Forelimb muscle (tissue), 1 donor: ENCODE data around the gene GBP5. TPM values are rescaled to one million over a fixed set of nuclear protein-coding genes. Genes with fewer than 3 reads are reported as not detected.
"Not testable (repeated sequence)": the region's sequence is repeated elsewhere in the genome, so short reads cannot be mapped to it uniquely, and the experiment has no call there.

ENCODE experiments used
- DNase-seq: peaks from one replicate; pipeline ENCODE4 v3.0.0-alpha.2; 2013; ENCODE audit warnings: low read depth
- polyA plus RNA-seq: library from polyadenylated mRNA; unstranded; fragments of 120-200 nt; gene quantifications from one replicate; pipeline ENCODE4 v1.2.1, GENCODE V29; 2013; ENCODE audit not compliant: insufficient read length

The GBP5 gene, protein sequence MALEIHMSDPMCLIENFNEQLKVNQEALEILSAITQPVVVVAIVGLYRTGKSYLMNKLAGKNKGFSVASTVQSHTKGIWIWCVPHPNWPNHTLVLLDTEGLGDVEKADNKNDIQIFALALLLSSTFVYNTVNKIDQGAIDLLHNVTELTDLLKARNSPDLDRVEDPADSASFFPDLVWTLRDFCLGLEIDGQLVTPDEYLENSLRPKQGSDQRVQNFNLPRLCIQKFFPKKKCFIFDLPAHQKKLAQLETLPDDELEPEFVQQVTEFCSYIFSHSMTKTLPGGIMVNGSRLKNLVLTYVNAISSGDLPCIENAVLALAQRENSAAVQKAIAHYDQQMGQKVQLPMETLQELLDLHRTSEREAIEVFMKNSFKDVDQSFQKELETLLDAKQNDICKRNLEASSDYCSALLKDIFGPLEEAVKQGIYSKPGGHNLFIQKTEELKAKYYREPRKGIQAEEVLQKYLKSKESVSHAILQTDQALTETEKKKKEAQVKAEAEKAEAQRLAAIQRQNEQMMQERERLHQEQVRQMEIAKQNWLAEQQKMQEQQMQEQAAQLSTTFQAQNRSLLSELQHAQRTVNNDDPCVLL
- polyA plus RNA-seq, result 0.85 TPM

DNA sequence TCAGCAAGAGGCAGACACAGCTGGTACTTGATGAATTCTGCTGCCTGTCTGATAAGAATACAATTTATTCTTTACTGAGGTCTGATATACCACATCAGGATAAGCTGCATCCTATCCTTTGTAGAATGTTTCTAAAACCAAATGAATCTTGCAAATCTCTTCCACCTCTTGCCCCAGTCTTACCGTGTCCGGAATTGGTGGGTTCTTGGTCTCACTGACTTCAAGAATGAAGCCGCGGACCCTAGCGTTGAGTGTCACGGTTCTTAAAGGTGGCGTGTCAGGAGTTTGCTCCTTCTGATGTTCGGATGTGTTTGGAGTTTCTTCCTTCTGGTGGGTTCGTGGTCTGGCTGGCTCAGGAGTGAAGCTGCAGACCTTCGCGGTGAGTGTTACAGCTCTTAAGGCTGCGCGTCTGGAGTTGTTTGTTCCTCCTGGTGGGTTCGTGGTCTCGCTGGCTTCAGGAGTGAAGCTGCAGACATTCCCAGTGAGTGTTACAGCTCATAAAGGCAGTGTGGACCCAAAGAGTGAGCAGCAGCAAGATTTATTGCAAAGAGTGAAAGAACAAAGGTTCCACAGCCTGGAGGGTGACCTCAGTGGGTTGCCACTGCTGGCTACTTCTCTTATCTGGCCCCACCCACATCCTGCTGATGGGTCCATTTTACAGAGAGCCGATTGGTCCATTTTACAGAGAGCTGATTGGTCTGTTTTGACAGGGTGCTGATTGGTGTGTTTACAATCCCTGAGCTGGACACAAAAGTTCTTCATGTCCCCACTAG is at the start of gene GBP5:
GBP5 (minus strand) TSS at position 592 of the 773 bp plus-strand sequence. CDS start 3,305 bp downstream, outside the sequence.
- DNase-seq, result not testable (repeated sequence)

- DNase-seq, result no peak
These were observed 49.7 kb upstream of the GBP5 start for GRCh38 chr1:89322402-89322801.

- DNase-seq, result no peak
These were observed 39.9 kb upstream of the GBP5 start for GRCh38 chr1:89312572-89312971.

- no peak for DNase-seq
These were observed 39.1 kb upstream of the GBP5 start for GRCh38 chr1:89311757-89312156.

DNA sequence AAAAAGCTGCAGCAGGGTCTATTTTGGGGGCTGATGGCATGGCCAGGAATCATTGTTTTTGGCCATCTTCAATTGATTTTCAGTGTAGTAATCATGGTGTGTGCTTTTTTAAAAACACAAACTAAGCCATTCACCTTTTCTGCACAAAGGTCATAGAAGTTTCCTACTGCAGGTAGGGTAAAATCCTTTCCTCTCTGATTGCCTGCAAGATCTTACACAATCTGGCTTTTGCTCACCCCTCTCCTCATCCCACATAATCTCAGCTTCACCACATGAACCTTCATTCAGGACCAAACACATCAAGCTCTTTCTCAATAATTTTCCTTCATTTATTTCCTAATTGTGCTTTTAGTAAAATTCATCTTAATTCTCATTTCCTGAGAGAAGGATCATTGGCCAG is 38.3 kb upstream of the GBP5 start:
- no peak for DNase-seq

GRCh38 chr1:89310505-89310904 is 37.8 kb upstream of the GBP5 start:
- no peak for DNase-seq

- DNase-seq, result no peak
These were observed 37.2 kb upstream of the GBP5 start for GRCh38 chr1:89309828-89310227.

DNA sequence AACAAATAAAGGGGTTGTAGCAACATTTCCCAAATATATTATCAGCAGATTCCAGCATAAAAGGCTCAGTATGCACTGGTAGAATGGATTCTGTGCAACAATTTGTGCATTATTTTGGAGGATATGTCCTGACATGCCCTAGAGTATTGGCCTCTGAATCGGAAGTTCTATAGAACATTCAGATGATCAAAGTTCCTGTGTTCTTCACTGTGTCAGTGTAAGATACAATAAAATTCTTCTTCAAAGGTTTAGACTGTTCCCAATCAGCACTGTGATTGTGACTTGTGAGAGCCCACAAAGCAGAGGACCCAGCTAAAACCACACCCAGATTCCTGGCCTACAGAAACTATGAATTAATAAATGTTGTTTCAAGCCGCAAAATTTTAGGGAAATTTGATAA is 33.6 kb upstream of the GBP5 start:
- DNase-seq, result no peak

DNA sequence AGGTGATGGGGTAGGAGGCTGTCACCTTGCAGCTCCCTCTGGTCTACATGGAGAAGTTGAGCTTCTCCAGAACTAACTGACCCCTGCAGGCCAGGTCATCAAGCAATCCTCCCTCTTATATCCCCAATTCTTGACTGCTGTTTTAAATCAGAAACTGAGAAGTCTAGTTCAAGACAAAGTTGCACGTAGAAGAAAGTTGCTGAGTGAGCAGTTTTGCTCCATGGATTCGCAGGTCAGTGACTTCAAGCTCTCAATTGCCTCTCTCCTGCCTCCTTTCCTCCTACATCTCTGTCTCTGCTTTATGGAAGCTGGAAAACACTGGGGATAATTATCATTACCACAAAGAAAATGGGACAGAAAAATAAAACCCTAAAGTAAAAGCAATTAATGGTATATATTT is 32.8 kb upstream of the GBP5 start:
- DNase-seq, result no peak

- DNase-seq, result no peak
These were observed 32.0 kb upstream of the GBP5 start for GRCh38 chr1:89304572-89305230.

DNA sequence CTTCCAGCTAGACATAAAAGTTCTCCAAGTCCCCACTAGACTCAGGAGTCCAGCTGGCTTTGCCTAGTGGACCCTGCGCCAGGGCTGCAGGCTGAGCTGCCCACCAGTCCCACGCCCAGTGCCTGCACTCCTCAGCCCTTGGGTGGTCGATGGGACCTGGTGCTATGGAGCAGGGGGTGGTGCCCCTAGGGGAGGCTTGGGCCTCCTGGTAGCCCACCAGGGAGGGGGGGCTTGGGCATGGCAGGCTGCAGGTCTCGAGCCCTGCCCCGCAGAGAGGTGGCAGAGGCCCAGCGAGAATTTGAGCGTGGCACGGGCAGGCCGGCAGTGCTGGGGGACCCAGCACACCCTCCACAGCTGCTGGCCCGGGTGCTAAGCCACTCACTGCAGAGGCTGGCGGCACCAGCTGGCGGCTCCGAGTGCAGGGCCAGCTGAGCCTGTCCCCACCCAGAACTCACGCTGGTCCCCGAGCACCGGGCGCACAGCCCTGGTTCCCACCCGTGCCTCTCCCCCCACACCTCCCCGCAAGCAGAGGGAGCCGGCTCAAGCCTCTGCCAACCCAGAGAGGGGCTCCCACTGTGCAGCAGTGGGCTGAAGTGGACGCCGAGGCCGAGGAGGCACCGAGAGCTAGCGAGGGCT is 30.2 kb upstream of the GBP5 start:
- no peak for DNase-seq

- DNase-seq, result not testable (repeated sequence)
These were observed 27.2 kb upstream of the GBP5 start for GRCh38 chr1:89299739-89300463.

- no peak for DNase-seq
These were observed 25.8 kb upstream of the GBP5 start for GRCh38 chr1:89298461-89298860.

DNA sequence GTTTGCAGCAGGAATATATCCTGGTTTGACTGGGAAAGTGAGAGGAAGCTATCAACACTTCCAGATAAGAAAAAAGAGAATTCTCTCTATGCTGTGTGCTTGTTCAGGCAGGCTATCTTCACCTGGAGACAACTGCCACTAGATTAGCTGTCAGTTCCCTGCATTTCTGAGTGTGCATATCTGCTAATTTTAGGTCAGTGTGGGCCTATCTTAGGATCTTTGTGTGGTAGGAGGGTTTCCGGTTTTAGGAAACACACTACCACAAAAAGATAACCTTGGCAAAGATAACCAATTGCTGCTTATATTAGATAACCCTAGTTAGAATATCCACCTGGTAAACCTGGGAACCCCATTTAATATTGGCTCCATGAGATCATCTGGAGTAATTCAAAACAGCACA is 22.5 kb upstream of the GBP5 start:
- no peak for DNase-seq

GRCh38 chr1:89291276-89291675 is 18.6 kb upstream of the GBP5 start:
- DNase-seq, result no peak

DNA sequence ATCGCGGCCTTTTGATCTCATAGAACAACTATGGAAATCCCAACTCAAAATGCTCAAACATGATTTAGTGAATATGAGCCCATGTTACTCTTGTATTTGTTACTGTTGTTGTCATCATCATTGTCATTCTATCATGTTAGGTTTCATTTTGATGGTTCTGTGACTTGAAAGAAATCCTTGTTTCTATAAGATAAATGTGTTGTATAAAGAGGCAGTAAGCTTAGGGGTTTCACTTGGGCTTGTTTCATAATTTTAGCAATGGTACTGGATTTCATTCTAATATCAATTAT is 15.3 kb upstream of the GBP5 start:
- DNase-seq, result no peak

DNA sequence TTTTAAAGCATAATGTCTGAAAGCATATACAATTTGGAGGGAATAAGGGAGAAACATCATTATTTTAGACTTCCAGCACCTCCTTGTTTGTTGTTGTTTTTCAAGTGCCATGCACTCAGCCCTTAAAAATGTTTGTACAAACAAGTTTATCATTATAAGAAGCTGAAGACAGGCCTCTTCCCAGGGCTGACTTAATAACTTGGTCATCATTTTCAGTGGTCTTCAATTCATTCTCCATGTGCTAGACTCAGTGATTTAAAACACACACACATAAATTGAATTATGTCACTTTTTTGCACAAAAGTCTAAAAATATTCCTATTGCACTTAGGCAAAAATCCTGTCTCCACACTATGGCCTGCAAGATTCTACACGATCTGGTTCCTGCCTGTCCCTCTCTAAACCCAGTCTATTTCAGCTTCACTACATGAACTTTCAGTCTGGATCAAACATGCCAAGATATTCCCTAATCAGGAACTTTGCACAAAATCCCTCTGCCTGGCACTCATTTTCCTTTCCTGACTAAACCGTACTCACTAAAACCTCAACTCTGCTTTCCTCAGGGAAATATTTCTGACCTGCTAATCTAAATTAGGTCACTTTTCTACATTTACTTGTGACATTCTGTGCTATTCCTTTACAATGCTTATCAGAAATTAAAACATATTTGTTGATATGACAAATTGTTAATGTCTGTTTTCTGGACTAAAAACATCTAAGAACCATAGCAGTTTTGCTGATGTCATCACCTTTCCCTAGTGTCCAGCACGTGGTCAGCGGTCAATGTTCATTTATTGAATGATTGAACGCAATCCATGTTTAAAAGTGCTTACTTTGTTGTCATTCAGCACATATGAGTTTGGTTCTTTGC is 14.8 kb upstream of the GBP5 start:
- no peak for DNase-seq

DNA sequence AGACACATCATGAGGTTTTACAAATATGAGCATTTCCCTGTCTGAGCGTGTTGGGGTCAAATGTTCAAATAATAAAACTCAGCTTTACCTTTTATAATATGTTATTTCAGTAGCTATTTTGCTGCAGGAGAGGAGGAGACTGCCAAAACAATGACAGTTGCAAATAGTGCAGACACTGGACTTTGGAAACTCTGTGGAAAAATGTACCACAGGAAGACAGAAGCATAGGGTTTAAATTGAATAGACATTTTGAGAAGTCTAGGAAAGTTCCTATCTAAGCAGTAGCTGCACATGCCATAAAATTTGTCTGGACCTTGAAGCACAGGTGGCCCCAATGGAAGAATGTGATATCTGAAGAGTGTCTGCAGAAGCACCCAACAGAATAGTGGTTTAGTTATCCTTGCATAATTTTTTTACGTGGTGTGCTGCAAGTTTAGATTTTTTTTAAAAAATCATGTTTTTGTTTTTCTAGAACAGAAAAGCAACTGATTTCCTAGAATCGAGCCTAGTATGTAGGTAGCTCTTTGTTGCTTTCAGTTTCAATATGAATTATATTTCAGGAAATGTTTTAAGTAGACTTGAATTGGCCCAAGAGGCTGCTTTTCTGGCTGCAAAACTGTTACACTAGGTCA is 14.0 kb upstream of the GBP5 start:
- DNase-seq, result no peak

GRCh38 chr1:89285745-89286380 is 13.2 kb upstream of the GBP5 start:
- DNase-seq, result no peak
